ENCODE measurements around the gene TNPO3. TPM values are rescaled to one million over a fixed set of nuclear protein-coding genes. Genes with fewer than 3 reads are reported as not detected.
"Not testable (repeated sequence)": the region's sequence is repeated elsewhere in the genome, so short reads cannot be mapped to it uniquely, and the experiment has no call there.

TNPO3 gene
- total RNA-seq, 1 donor from 2014 or later: 40.5 TPM

DNA sequence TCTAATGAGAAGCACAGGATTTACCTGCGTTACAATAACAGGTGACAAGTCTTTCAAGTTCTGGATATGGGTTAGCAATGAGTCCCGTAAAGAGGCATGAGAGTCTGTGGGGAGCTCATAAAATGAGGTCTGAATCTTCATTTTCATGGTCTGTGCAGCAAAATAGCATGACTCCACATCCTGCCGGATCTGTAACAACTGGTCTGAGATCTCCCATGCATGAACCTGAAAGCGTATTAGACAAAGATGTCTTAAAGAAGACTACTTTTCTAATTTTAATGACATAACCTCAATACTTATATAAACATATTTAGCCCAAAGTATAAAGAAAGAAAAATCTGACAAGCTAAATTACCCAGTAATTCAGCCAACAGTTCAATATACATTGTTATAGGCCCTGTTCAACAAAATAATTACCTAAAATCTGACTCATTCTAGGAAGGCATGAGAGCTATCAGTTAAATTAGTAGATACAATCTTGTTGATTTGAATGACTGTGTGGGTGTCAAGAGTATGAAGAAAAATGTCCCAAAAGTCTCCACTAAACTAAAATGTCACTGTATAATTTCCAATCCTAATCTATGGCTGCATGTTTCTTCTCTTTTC lies 36.9 kb downstream of the TNPO3 start:
- DNase-seq (ENCODE audit: low read depth in 2 of 2): no peak

DNA sequence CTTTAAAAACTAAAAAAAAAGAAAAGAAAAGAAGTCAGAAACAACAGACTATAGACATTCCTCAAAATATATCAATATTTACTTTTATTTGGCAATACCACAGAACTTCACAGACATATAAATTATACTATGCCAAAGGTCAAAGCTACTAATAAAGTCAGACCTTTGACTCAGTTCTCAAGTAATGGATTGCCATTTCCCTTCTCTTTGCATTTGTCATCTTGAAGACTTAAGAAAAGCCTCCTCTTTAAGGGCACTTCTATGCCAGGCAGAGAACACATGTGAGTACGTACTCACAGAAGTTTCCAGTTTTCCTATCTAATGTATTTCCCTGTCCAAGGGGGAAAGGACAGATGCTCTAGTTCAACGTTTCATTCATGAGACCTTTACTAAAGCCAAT lies 37.6 kb downstream of the TNPO3 start:
- DNase-seq (ENCODE audit: low read depth in 2 of 2): no peak

DNA sequence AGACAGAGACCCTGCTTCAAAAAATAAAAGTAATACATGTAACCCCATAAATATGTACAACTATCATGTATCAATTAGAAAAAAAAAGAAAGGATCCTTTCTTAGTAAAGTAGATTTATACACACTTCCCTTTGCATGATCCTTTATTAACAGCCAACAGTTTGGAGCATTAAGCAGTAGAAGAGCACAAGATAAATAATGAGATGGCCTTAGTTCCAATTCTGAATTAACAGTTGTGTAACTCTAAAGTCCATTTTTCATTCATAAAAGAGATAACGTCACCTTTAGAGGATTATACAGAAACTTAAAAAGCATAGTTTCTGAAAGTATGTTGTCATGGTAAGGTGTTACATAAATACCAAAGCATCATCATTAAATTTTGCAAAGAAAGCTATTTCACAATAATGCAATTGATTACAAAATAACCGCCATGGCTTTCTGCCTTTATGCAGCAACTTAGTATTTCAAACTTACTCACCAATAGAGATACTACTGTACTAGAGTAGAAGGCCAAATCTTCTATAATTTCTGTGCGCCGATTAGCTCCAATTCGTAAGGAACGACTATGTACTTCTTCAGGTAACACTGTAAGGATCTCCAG lies 40.3 kb downstream of the TNPO3 start:
- no peak for DNase-seq (ENCODE audit: low read depth in 2 of 2)

DNA sequence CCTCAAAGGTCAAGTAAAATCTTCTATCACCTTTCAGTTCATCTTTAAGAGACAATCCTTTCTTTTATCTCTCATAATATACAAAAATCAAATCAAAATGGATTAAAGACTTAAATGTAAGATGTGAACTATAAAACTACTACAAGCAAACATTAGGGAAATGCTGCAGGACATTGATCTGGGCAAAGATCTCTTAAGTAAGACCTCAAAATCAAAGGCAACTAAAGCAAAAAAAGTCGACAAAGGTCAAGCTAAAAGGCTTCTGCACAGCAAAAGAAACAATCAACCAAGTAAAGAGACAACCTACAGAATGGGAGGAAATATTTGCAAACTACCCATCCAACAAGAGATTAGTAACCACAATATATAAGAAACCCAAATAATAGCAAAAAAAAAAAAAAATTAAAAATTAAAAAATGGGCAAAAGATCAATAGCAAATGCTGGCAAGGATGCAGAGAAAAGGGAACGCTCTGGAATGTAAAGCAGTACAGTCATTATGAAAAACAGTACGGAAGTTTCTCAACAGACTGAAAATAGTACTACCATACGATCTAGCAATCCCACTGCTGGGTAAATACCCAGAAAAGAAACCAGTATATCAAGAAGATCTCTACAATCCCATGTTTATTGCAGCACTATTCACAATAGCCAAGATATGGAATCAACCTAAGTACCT lies 41.7 kb downstream of the TNPO3 start:
- no peak for DNase-seq (ENCODE audit: low read depth in 2 of 2)

DNA sequence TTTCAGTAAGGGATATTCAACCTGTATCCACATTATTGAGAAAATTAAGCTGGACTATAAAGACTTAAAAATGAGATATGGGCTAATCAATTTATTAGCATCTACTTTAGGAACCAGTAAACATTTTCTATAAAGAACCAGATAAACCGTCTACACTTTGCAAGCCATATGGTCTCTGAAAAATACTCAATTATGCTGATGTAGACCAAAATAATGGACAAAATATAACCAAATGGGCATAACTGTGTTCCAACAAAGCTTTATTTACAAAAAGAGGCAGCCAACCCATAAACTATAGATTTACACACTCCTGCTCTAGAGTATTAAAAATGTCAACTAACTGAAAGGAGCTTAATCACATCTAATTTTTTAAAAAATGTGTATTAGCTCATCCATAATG lies 42.3 kb downstream of the TNPO3 start:
- no peak for DNase-seq (ENCODE audit: low read depth in 2 of 2)

DNA sequence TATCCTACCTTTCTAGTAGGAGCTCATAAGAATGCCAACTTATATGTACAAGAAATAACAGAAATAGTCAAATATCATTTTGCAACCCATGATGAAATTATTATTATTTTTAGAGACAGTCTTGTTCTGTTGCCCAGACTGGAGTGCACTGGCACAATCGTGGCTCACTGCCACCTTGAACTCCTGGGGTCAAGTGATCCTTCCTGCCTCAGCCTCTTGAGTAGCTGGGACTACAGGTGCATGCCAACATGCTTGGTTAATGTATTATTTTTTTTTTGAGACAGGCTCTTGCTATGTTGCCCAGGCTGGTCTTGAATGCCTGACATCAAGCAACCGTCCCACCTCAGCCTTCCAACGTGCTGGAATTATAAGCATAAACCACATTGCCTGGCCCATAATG lies 44.8 kb downstream of the TNPO3 start:
- no peak for DNase-seq (ENCODE audit: low read depth in 2 of 2)

DNA sequence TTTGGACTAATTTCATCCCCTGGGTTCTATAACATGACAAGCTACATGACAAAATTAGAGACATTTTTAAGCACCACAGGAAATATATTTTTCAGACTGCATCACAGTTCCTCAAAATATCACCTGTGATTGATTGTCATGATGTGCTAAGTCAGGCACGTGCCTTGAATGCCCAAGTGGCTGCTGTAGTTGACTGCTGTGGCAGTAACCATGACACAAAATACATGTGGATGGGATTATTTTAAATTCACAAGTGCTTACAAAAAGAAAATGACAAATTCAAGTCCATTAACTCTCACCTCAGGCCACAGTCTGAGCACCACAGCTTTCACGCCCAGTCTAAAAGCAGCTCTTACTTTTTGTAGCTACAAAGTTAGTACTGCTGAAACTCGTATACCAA lies 45.5 kb downstream of the TNPO3 start:
- DNase-seq (ENCODE audit: low read depth in 2 of 2): no peak

DNA sequence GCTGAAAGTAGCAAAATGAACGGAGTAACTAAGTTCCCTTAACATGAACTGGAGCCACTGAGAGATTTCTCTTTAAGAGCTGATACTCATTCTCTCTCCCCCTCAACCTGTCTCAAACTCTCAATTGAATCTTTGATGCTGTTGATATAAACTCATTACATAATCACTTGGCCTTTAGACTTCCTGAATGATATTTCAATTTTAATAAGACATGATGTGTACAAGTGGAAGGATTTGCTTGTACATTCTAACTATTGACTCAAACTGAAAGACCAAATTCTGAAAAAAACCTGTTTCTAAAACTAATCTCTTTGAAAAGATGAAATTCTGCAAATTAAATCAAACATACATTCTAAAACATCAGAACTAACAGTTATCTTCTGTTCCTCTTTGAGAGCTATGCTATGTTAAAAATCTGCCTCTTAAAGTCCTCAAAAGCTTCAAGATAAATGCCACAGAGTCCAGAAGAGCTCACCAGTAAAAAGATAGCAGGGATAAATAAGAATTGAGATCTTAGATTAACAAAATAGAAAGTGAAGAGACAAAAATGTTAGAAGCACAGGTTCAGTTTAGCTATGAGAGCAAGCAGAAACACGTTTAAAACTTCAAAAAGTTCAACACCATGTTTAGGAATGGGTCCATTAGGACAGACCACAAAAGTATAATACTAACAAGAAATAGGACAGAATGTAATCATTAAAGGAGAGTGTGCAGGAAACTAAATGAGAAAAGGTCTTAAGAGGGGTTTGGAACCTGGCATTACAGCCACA lies 46.1 kb downstream of the TNPO3 start:
- DNase-seq (ENCODE audit: low read depth in 2 of 2): no peak

DNA sequence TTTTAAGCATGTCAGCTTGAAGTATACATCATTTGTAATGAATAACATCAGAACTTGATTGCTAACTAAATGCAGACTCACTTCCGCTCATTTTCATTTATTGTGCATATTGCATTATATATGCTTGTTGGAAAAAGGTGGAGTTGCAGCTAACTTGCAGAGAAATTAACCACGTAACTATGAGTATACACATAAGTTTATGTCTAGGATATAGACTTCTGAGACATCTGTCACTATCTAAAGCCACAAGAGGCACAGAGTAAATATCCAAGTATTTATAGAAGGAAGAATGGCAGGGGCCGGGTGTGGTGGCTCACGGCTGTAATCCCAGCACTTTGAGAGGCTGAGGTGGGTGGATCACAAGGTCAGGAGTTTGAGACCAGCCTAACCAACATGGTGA lies 47.3 kb downstream of the TNPO3 start:
- DNase-seq (ENCODE audit: low read depth in 2 of 2): no peak

DNA sequence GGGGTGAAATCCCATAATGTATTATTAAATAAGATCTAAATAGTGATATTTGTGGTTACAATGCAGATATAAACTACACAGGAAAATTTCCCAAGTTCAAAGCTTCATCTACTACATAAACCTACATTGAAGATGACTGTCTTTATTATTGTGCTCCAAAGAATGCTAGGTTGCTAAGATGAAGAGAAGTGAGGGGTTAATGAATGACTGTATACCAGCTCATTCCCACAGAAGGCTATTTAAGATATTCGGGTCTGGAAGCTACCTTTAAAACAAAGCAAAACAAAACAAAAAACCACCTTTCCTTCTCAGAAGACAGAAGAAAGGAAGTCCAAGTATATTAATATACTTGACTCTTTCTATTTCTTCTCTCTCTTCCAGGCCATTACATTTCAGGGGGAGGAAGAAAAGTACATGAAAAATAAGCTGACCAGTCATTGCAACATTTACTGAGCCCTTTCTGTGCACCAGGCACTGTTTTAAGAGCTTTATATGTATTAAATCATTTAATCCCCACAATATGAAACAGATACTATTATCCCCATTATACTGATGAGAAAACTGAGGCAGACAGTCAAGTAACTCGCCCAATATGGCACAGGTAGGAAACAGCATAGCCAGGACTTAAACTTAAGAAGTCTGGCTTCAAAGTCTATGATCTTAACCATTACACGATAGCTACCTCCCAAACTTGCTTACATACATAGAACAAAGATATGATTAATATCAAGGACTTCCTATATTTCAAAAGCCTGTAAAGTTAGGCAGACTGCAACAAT lies 48.1 kb downstream of the TNPO3 start:
- no peak for DNase-seq (ENCODE audit: low read depth in 2 of 2)

DNA sequence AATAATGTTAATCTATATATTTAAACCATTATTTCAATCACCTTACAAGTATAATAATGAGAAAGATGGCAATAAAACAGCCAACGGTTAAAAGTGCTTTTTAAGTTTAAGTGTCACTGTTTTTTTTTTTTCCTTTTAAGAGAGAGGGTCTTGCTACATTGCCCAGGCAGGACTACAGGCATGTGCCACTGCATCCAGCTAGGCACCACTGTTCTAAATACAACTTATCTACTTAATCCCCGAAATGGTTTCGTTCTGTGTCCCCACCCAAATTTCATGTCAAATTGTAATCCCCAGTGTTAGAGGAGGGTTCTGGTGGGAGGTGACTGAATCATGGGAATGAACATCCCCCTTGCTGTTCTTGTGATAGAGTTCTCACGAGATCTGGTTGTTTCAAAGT lies 49.7 kb downstream of the TNPO3 start:
- no peak for DNase-seq (ENCODE audit: low read depth in 2 of 2)

DNA sequence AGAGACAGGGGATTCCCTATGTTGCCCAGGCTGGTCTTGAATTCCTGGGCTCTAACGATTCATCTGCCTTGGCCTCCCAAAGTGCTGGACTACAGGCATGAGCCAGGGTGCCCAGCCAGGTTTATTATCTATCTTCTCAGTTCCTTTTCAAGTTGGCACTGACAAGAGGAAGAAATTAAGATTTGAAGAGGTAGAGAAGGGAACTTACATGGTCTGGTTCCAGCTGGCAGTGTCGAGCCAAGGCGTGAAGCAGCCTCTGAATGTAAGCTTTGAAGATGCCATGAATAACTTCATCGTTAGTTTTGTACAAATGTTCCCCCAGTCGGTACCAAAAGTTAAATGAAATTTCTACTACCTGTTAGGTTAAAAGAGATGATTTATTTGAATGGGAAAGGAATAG lies 57.7 kb downstream of the TNPO3 start:
- no peak for DNase-seq (ENCODE audit: low read depth in 2 of 2)

DNA sequence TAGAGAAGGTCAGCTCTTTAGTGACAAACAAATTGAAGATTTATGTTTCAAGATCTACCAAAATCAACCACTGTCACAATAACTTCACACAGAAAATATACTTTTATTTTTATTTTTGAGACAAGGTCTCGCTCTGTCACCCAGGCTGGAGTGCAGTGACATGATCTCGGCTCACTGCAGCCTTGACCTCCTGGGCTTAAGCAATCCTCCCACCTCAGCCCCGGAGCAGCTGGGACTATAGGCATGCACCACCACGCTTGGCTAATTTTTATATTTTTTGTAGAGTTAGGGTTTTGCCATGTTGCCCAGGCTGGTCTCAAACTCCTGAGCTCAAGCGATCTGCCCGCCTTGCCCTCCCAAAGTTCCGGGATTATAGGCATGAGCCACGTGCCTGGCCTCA lies 60.4 kb downstream of the TNPO3 start:
- not testable (repeated sequence) for DNase-seq (ENCODE audit: low read depth in 2 of 2)

DNA sequence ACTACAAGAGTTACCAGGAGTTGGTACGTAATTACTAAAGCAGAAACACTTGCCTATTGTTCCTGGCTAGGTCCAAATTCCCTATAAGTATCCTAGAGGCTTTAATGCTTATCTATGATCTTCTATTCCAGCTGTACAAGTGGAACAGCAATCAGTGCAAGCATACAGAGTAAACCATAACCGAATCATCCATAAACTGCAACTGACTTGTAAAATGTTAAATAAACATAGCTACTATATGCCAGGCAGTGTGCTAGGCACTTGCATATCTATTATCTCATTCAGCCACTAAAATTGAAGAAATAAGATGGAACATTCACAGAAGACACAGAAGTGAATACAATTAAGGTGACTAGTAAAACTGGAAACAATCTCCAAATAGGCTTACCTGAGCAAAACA lies 61.5 kb downstream of the TNPO3 start:
- DNase-seq (ENCODE audit: low read depth in 2 of 2): no peak

DNA sequence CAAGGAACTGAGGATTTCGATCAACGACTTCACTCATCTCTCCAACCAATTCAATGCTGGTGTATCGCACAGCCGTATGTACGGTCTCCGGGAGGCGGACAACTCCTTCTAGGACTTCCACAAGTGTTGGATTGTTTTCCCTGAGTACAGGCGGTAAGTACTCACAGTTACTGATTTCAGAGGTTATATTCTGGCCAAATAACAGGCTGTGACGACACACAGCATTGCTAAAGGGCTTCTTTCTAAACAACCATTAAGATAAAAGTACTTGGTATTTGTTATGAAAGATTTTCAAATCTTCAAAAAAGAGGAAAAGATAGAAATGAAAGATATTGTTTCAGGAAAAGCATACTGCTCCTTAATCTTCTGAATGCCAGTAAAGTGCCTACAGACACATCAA lies 65.0 kb downstream of the TNPO3 start:
- DNase-seq (ENCODE audit: low read depth in 2 of 2): no peak

DNA sequence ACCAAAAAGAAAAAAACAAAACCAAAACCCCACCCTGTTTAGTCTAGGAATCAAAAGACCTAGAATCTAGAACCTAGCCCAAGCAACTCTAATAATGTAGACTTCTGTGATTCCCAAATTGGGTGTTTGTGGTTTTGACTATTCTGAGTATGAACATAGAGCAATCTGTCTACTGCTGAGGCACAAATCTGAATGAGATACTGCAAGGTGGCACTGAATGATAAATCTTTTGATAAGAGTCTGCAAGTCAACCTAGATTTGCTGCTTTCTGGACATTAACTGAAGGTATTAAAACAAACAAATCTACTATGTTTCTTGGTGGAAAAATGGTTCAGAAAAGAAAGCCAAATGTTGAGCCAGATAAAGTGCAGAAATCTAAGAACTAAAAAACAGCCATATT lies 66.5 kb downstream of the TNPO3 start:
- no peak for DNase-seq (ENCODE audit: low read depth in 2 of 2)

DNA sequence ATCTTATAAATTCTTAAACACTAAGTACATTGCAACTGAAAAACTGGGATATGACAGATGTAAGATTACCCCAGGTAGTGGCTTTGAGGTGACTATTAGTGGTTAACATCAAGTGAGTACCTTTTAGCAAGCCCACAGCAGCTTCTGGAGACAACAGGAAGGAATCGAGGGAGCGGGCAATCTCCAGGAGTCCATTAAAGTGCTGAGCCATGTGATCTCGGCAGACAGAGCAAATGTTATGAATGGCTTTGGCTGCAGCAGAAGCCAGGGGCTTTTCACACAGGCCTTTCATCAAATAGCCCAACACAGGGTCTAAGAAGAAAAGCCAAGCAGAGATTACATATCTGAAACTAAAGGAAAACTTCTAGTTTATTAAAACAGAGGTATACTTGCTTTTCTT lies 68.3 kb downstream of the TNPO3 start:
- no peak for DNase-seq (ENCODE audit: low read depth in 2 of 2)

DNA sequence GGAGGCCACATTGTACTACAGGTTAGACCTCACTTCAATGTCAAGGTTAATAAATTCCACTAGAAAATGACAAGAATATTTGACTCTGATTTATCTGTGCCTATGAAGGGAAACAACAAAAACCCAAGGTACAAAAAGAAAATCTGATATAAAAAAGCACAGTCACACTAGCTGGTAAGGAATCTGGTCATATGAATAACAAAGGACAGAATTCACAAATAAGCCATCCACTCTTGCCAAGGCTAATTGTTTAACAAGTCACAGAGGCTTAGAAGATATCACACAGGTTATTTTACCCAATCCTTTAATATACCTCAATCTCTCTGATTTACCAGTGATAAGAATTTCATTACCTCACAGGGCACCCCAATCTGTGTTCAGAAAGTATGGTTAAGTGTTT lies 69.3 kb downstream of the TNPO3 start:
- no peak for DNase-seq (ENCODE audit: low read depth in 2 of 2)

DNA sequence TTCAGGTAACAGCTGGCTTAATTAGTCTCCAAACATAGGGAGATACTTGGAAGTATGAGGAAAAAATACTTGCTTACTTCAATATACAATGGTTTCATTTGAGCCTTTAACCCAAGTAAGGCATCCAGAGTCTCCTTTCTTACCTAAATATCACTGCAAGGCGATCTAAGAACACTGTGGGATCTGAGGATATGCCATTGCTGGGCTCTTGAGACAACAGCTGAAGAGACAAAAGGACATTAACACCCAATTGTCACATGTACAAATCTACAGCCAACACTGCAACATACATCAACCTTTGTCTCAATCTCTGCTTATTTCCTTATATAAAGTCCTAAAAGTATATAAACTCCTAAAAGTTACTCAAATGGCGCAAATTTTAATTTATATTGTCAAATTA lies 72.8 kb downstream of the TNPO3 start:
- no peak for DNase-seq (ENCODE audit: low read depth in 2 of 2)

DNA sequence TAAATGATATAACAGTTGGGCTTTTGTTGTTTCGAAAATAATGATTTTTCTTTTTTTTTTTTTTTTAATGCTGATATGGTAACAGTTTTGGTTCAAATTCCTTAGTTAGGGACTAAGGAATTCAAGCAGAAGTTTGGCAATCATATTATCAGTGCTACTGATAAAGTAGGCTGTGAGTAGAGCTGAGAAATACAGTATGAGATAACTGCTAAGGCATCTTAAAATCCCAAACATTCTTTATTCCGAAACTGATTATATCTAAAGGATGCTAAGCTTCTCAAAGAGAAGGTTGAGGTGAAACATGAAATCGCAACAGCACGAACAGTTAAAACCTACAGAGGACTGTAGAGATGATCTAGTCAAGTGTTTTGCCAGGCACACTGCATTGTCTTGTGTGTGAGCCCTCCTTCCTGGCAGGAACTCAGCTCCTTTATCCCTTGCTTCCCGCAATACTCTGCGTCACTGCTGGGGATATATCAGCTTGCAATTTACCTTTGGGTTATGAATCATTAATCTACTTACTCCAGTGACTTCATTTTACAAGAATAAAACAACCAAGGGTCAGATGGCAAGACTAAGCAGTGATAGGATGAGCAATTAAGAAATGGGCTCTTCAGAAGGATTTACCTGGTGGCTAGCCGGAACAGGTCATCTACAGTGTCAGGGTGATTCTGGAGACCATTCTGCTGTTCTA lies 80.5 kb downstream of the TNPO3 start:
- DNase-seq (ENCODE audit: low read depth in 2 of 2): no peak

DNA sequence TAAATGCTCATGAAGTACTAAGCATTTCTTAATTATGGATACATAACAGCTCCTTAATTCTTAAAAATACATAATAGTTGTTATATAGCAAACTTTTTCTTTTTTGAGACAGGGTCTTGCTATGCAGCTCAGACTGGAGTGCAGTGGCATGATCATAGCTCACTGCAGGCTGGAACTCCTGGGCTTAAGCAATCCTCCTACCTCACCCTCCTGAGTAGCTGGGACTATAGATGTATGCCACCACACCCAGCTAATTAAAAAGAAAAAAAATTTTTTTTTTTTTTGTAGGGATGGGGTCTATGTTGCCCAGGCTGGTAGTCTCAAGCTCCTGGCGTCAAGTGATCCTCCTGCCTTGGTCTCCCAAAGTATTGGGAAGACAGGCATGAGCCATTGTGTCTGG lies 86.3 kb downstream of the TNPO3 start:
- DNase-seq (ENCODE audit: low read depth in 2 of 2): no peak

Data from lung microvascular endothelial cell (primary cell).